CD1c-positive myeloid dendritic cell (primary cell): ENCODE data around the gene HOXD10.

Experiments
- DNase-seq: peaks from one replicate; pipeline ENCODE4 v3.0.0-alpha.2; 2016; ENCODE audit errors: extremely low spot score

HOXD10 gene

DNA sequence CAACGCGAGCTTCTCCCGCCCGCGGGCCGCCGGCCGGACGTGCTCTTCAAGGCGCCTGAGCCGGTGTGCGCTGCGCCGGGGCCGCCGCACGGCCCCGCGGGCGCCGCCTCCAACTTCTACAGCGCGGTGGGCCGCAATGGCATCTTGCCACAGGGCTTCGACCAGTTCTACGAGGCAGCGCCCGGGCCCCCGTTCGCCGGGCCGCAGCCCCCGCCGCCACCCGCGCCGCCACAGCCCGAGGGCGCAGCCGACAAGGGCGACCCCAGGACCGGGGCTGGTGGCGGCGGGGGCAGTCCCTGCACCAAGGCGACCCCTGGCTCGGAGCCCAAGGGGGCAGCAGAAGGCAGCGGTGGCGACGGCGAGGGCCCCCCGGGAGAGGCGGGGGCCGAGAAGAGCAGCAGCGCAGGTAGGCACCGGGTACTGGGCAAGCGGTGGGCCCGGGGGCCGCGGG lies 8.8 kb upstream of the HOXD10 start:
- DNase-seq: no peak

DNA sequence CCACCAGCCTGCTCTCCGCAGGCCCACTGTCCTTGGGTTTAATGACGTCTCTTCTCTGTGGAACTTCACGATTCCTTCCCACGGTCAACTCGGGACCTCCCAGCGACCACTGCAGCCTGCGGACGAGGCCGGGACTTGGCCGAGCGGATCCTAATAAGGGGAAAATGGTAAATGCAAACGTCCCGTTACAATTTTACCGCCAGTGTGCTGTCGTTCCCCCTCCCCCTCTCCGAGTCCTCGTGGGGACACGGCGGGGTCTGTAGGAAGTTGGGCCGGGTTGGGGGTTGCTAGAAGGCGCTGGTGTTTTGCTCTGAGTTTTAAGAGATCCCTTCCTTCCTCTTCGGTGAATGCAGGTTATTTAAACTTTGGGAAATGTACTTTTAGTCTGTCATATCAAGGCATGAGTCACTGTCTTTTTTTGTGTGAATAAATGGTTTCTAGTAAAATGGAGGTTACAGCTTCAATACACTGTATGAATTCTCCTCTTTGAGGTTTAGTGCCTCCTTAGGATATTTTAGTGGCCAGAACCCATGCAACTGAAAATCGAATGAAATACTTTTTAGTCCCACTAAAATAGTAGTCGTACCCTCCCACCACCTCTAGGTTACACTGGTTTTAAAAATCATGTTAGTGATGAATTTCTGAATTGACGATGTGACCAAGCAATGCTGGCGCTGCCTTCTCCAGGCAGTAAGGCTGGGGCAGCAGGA lies 7.2 kb upstream of the HOXD10 start:
- DNase-seq: no peak

DNA sequence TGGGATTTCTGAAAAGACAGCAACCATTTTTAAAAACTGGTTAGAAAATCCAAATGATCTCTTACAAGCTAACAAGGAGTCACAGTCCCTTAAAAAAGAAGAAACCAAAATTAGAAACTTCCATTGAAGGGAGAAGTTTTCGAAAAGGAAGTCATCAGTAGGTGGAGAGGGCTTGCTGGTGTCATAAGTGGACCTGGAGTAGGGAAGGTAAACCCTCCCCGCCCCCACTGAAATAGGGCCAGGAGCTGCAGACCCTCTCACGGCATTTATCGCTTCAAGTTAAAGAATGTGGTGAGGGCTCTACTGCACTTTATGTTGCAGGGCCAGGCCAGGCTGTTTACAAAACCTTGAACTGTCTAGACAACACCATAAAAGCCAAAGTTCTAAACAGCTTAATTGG lies 6.6 kb upstream of the HOXD10 start:
- no peak for DNase-seq

DNA sequence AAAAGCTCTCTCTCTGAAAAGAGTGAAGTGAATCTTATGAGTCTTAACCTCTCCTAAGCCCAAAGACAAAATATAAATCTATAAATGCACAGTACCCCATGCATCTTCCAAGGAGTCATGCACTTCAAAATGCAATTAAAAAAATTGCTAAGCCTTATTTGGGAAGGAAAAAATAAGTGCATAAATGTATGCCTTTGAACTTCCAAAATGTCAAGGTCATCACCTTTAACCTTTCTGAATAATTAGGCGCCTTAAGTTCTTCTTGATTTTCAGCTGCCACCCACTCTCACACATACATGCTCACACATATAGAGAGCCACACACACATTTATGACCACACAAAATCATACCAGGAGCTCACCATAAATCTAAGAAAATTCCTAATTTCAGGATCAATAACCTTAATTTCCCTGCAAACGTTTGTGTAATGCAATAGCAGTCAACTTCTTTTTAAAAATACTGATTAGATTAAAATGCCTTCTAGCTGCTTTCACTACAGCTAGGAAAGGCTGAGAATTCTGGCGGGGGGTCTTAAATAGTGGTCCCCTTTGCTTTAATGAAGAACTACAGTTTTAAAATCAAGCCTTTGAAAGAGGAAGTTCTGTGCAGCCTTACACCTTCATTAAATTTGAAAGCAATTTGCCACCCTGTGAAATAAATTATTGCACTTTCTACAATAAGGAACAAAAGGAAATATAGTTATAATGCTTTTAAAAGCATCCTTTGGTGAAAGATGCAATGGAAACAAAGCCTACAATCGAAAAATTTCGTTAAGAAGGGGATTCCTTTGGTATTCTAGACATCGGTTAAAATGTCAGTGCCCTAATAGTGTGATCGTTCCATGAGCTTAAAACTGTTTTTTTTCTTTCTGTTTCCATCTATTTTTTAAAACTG lies 5.9 kb upstream of the HOXD10 start:
- no peak for DNase-seq

DNA sequence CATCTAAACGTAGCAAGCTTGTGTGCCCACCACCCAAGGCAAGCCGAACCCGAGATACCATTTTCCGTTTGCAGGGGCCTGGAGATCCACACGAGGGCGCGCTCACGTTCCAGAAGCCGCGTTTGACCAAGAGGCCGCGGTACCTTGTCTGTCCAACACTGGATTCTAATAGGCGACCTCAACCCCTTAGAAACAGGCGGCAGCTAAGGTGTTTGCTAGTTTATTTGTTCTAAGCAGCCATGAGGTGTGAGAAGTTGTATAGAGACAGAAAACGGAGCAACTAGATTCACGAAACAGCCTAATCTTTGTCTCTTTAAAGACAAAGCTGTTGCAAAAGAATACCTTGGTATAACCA lies 5.3 kb upstream of the HOXD10 start:
- peak; percentile 30 for DNase-seq

DNA sequence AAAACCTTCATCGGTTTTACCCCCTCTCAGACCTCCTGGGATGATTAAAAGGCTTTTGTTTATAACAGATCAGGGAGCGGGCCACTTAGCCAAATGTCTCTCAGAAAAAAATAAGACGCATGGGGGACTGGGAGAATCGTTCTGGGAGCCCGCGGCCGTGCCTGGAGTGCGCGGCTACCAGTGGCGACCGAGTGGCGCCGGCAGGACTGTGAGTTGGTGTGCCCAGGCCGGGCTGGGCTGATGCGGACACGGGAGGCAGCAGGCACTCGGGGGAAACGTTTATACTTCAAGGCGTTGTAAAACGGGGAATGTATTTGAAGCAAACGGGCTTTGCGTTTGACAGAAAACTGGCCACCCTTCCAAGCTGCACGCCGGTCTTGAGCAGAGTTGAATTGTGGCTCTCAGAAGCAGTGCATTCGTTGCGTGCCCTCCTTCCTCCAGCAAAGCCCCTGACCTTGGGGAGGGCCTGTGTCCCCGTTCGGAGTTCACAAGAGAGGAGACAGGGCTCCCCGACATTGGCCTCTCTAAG lies 4.7 kb upstream of the HOXD10 start:
- no peak for DNase-seq

DNA sequence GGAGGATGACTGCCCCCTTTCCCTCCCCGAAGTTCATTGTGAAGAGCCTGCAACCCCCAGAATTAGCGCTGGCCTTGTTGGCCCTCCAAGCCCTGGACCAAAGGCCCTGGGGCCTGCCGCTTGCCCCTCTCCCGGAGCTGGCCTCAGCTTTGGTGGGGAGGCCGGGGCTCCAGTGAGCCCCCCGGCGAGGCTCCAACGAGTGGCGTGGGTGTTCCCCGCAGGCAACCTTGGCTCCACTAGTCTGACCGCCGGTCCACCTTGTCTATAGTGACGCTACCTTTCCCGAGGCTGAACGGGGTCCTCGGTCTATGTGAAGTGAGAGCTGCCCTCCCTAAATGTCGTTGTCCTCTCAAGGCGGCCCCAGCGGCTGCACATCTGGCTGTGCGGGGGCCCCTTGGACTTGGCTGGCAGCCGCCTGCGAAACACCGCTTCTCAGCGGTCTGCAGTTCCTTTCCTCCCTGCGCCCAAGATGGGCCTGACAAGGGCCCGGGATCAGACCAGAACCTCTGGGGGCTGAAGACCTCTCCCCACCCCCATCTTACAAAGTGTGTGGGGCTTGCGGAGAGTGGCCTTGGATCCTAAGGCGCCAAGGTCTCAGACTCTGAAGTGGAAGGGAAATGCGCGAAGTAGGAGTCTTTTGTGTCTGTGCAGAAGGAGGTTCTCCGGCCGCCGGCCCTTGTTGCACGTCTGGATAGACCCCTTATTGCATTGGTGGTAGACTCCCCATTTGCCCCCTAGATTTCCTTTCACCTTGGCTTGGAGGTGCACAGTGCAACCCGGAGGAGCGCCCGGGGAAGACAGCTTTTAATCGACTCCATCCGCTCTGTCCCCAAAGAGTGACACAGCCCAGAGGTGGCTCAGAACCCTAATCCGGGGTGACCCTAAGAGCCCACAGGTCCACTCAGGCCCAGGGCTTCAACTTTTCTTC lies 3.9 kb upstream of the HOXD10 start:
- DNase-seq: no peak

DNA sequence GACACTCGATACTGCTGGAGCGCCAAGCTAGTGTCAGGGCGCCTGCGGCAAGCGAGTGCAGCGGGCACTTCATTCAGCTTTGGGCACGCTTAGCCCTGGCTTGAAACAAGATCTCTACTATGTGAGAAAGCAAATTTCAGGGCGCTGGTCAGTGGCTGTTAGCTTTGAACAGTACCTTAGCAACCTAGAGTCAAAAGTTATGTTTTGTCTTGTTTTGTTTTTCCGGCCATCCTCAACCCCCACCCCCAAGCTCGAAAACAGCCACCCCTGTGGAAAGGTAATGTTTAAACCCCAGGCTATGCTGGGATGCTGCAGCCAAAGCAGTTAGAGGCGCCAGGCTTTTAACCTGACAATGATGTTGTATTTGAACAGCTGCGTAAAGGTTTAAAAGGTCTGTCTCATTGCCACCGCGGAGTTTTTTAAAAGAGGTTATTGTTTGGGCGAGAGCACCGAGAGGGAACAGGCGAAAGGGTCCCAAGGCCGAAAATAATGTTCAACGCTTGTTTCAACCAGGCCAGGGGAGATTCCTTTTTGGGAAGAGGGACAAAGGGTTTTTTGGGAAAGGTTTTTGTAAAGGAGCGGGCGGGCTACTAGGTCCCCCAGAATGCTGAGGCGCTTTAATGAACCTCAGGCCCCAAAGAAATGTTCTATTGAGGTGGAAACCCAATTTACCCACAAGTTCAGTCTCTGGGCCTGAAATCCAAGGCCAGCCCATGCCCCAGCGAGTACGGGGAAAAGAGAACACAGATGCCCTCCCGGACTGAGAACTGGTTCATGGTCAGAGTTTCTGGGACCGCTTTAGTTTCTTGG lies 2.3 kb upstream of the HOXD10 start:
- DNase-seq: no peak

DNA sequence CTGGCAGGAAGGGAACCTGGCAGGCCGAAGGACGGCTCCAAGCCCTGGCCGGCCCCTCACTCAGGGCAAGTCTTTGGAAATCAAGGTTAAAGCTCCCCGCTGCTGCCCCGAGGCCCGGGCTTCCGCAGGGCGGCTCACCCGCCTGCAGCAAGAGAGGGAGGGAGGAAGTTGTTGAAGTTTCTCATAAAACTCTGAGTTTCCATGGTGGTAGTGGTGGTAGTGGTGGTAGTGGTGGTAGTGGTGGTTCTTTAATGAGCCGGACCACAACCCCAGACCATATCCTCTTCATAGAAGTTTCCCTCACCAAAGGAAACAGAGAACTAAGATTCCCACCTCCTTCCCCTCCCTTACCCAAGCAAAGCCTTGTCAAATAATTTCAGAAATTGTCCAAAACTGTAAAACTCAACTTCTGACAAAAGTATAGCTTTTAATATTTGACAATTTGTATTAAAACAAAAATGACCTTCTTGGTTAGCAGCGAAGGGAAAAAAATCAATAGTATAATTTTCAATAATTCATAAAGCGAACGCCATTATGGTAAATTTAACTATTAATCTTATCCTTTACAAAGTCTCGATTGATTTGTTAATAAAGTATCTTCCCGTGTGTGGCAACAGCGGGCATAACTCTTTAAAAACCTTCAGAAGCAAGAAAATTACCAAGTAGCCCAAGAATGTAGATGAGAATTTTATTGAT lies 1.5 kb upstream of the HOXD10 start:
- no peak for DNase-seq

DNA sequence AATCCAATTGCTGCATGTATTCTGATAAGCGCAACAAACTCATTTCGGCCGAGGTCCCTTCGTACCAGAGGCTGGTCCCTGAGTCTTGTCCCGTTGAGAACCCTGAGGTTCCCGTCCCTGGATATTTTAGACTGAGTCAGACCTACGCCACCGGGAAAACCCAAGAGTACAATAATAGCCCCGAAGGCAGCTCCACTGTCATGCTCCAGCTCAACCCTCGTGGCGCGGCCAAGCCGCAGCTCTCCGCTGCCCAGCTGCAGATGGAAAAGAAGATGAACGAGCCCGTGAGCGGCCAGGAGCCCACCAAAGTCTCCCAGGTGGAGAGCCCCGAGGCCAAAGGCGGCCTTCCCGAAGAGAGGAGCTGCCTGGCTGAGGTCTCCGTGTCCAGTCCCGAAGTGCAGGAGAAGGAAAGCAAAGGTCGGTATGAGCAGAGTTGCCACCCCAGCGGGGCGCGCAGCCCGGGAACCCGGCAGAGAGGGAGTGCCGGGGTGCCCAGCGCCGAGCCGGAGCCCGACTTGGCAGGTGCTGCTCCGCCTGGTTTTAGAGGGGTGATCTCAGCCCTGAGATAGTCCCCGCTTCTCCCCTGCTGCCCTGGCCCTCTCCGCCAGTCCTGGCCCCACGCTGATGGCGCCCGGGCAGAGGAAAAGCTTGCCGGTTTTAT lies 714 bp downstream of the HOXD10 start:
- no peak for DNase-seq

DNA sequence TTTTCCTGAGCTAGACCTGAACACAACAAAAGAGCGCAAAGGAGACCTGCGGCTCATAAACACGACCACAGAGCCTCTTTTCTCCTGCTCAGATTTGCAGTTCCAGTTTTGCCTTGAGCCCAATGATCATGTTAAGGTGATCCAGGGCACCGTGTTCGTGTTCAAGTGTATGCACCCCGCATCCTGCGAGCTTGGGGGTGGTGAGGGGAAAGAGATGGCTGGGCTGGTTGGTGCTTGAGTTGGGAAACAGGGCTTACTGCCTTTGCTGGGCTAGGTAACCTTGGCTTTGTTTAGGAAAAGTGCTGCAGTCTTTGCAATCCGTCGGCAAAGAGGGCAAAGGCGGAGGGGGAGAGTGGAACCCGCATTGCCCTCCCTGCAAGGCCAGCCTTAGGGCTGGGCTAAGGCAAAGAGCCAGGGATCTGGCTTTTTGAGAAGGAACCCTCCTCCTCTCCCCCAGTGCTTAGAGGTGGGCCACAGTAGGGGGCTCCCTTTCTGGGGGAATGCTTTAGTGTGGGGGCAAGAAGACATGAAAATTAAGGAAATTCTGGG lies 1.3 kb downstream of the HOXD10 start:
- DNase-seq: no peak

DNA sequence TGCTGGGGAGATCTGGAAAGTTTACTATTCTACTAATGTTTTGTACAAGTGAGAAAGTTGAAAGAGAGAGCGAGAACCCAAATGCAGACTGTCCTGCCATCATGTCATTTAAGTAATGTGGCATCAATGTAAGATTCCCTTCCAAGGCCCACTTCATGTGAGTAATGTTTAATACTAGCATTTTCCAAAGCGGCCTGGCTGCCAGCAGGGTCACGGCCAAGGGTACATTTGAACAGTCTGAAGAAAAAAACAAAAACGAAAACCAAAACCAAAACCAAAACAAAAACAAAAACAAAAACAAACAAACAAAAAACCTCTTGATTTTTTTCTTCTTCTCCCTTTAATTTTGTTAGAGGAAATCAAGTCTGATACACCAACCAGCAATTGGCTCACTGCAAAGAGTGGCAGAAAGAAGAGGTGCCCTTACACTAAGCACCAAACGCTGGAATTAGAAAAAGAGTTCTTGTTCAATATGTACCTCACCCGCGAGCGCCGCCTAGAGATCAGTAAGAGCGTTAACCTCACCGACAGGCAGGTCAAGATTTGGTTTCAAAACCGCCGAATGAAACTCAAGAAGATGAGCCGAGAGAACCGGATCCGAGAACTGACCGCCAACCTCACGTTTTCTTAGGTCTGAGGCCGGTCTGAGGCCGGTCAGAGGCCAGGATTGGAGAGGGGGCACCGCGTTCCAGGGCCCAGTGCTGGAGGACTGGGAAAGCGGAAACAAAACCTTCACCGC lies 2.2 kb downstream of the HOXD10 start:
- peak; percentile 43 for DNase-seq

DNA sequence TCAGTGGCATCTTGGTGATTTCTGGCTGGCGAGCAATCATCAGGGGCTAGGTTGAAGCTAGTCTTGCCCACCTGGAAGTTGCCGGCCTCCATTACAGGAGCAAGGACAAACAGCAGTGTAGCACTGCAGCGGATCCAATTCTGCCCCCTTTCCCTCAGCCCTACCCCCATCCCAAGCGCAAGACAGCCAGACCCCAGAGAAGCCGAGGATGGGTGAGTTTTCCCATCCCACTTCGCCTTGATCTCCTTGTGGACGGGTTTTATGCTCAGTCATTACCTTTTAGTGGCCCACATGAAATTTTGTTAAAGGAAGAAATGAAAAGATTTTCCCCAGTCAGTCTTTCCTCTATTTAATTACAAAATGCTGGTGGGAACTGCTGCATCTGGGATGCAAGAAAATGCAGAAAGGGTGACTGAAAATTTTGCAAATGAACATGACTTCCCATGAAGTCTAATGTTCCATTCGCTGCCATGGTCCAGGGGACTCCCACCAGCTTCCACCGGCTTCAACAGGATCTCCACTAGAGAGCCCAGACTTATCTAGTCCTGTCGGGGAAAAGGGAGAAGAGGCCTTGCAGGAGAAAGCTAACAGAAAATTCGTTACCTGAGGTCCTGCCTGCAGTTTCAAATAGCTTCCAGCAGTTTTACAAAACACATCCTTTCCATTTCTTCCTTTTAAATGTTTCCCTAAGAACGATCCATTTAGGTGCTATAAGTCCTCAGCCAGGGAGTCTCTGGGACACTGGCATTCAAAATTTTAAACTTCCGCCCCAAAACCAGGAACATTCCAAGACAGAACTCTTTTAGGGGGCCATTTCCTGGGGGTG lies 4.0 kb downstream of the HOXD10 start:
- DNase-seq: no peak

DNA sequence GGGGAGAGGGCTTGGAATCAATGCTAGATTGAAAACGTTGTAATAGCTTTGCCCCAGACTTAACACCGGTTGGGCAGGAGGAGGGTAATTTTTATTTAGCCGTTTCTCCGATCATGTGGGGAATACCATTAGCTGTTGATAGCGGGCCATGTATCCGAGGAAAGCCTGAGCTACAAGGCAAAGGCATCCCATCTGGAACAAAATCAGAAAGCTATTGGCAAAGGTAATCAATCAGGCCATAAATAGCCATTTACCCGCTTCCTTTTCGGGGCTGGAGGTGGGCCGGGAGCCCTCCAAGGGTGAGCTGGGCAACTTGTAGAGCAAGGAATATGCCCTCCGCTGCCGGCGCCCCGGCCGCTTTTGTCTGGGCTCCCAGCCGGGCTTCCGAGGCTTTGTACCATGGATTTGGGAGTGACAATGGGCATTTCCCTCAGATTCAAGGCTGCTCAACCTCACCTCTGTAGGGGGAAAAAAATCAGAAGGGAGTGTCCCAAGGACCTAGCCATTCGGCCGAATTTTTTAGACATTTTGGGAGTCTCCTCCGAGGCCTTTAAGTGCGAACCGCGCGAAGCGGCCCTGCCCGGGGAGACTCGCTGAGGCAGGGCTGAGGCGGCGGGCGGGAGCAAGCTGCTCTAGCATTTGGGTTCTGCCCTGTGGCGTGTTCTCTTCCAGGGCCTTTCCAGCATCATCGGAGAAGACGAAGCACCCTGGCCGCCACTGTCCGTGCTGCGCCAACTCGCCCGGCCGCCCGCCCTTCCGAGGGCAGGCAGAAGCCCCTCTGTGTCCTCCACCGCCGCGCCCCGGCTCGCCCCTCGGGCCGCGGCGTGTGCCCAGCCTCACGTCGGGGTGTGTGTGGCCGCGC lies 4.8 kb downstream of the HOXD10 start:
- DNase-seq: no peak

DNA sequence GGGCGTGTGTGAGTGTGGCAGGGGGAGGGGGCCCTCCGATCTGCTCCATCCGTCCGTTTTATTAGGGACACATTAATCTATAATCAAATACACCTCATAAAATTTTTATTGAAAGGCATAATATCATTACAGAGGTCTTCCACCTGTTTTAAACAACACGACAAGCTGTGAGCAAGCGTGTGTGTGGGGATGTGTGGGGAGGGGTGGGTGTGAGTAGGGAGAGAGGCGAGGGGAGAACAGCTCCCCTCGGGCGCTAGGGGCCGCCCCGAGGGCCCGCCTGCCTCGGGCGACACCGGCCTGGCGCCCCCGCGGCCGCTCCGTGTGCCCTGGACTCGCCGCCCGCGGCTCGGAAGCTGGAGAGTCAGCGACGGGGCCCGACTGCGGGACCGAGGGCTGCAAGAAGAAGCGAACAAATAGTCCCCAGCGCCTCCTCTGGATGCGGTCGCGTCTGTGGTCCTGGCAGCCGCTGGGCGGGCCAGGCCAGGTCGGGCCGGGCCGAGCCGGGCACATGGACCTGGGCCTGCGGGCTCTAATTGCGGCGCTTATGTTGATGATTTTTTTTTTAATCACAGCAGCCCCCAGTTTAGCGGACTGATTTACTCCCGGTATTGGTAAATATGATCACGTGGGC lies 5.6 kb downstream of the HOXD10 start:
- DNase-seq: no peak

DNA sequence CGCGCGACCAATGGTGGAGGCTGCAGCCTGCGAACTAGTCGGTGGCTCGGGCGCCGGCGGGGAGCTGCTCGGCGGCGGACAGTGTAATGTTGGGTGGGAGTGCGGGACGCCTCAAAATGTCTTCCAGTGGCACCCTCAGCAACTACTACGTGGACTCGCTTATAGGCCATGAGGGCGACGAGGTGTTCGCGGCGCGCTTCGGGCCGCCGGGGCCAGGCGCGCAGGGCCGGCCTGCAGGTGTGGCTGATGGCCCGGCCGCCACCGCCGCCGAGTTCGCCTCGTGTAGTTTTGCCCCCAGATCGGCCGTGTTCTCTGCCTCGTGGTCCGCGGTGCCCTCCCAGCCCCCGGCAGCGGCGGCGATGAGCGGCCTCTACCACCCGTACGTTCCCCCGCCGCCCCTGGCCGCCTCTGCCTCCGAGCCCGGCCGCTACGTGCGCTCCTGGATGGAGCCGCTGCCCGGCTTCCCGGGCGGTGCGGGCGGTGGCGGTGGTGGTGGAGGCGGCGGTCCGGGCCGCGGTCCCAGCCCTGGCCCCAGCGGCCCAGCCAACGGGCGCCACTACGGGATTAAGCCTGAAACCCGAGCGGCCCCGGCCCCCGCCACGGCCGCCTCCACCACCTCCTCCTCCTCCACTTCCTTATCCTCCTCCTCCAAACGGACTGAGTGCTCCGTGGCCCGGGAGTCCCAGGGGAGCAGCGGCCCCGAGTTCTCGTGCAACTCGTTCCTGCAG lies 6.3 kb downstream of the HOXD10 start, which contains the start of gene HOXD9:
Gene HOXD9 (plus strand): TSS at position 37 of the 728 bp plus-strand sequence. CDS start 50 bp downstream, at position 87.
- DNase-seq: no peak
